Mesendoderm (in vitro differentiated cells): ENCODE data around the gene SRCIN1.

ENCODE experiments used
- DNase-seq: peaks from one replicate; pipeline ENCODE4 v3.0.0; 2013
- H2AK5ac ChIP-seq: 2 replicates; pipeline ENCODE4 v1.6.1; 2013; ENCODE audit warnings: low read length, inconsistent platforms
- H2BK120ac ChIP-seq: 2 replicates; pipeline ENCODE4 v1.6.1; 2013; ENCODE audit warnings: low read depth, mild to moderate bottlenecking, low read length, moderate library complexity, mixed read lengths
- H2BK15ac ChIP-seq: replicated peaks from 2 replicates; pipeline ENCODE4 v1.6.1; 2013; ENCODE audit warnings: low read depth, mild to moderate bottlenecking, moderate library complexity
- H2BK5ac ChIP-seq: 2 replicates; pipeline ENCODE4 v1.6.1; 2013; ENCODE audit warnings: low read length, inconsistent platforms
- H3K18ac ChIP-seq: 2 replicates; pipeline ENCODE4 v1.6.1; 2013; ENCODE audit warnings: mild to moderate bottlenecking, low read length, mixed read lengths
- H3K23ac ChIP-seq: one replicate; pipeline ENCODE4 v1.6.1; 2013; ENCODE audit warnings: low read length
- H3K27ac ChIP-seq: 2 replicates; pipeline ENCODE4 v1.5.1; 2013; ENCODE audit warnings: low read depth, mild to moderate bottlenecking, inconsistent platforms, low read length, moderate library complexity
- H3K27me3 ChIP-seq: 2 replicates; pipeline ENCODE4 v1.6.1; 2013; ENCODE audit warnings: low read length, control low read depth, mild to moderate bottlenecking, inconsistent platforms; ENCODE audit not compliant: insufficient read depth, poor library complexity
- H3K36me3 ChIP-seq: 2 replicates; pipeline ENCODE4 v1.6.1; 2013; ENCODE audit warnings: low read length, inconsistent platforms; ENCODE audit not compliant: control insufficient read depth, insufficient read depth
- H3K4ac ChIP-seq: one replicate; pipeline ENCODE4 v1.6.1; 2013; ENCODE audit warnings: low read depth, mild to moderate bottlenecking, low read length, moderate library complexity
- H3K4me1 ChIP-seq: 2 replicates; pipeline ENCODE4 v1.6.1; 2013; ENCODE audit warnings: low read depth, low read length, inconsistent platforms; ENCODE audit not compliant: control insufficient read depth
- H3K4me2 ChIP-seq: 2 replicates; pipeline ENCODE4 v1.6.1; 2013; ENCODE audit warnings: low read length
- H3K4me3 ChIP-seq: 2 replicates; pipeline ENCODE4 v1.5.1; 2013; ENCODE audit warnings: mild to moderate bottlenecking, low read length
- H3K56ac ChIP-seq: one replicate; pipeline ENCODE4 v1.6.1; 2013; ENCODE audit warnings: low read length
- H3K79me1 ChIP-seq: 2 replicates; pipeline ENCODE4 v1.6.1; 2013; ENCODE audit warnings: low read length, inconsistent platforms
- H3K79me2 ChIP-seq: 2 replicates; pipeline ENCODE4 v1.6.1; 2013; ENCODE audit warnings: mild to moderate bottlenecking, low read length; ENCODE audit not compliant: control insufficient read depth, insufficient read depth
- H3K9ac ChIP-seq: 2 replicates; pipeline ENCODE4 v1.6.1; 2013; ENCODE audit warnings: low read length, inconsistent platforms
- H4K5ac ChIP-seq: one replicate; pipeline ENCODE4 v1.6.1; 2013; ENCODE audit warnings: low read length
- H4K8ac ChIP-seq: one replicate; pipeline ENCODE4 v1.6.1; 2013; ENCODE audit warnings: low read depth, mild to moderate bottlenecking, control low read depth, low read length, moderate library complexity
- WGBS: extraction: QIAGEN DNeasy Blood & Tissue Kit; methylation state at CpG from one replicate; pipeline ENCODE4 v1.1.7; 2013; ENCODE audit warnings: low lambda C conversion rate, missing lambda C conversion rate; ENCODE audit not compliant: insufficient coverage; ENCODE audit errors: extremely low coverage; 5-methylcytosine and 5-hydroxymethylcytosine counted together

The SRCIN1 gene

GRCh38 chr17:38584350-38584925 is 21.3 kb downstream of the SRCIN1 start:
- DNase-seq: peak; percentile 85
- no peak overlapping the region for H3K18ac ChIP-seq
- H3K4me2 ChIP-seq: peak overlapping the region; percentile 11
- no peak overlapping the region for H4K8ac ChIP-seq
- H3K27me3 ChIP-seq: peaks cover 3% of the 10 kb centered on the region
- no peak overlapping the region for H3K9ac ChIP-seq
- WGBS: no CpG with 5 or more reads among the region's 19 CpGs
- no peaks in the 10 kb centered on the region for H3K79me1 ChIP-seq
- H3K23ac ChIP-seq: no peak overlapping the region
- H4K5ac ChIP-seq: no peak overlapping the region
- H2AK5ac ChIP-seq: no peak overlapping the region
- no peak overlapping the region for H2BK5ac ChIP-seq
- no peaks in the 10 kb centered on the region for H3K79me2 ChIP-seq
- H3K56ac ChIP-seq: peak overlapping the region; percentile 34
- H3K4me3 ChIP-seq: no peak overlapping the region
- H2BK120ac ChIP-seq: no peak overlapping the region
- H3K4me1 ChIP-seq: peaks cover 2% of the 10 kb centered on the region
- no peaks in the 10 kb centered on the region for H3K36me3 ChIP-seq
- no peak overlapping the region for H2BK15ac ChIP-seq
- H3K27ac ChIP-seq: no peak overlapping the region
- no peak overlapping the region for H3K4ac ChIP-seq

GRCh38 chr17:38583828-38584349 is 21.9 kb downstream of the SRCIN1 start:
- Histone ChIP-seq H3K18ac (no peak overlapping the region), H2AK5ac (no peak overlapping the region), H3K27me3 (peaks cover 9% of the 10 kb centered on the region), H2BK5ac (no peak overlapping the region), H3K4me1 (peaks cover 2% of the 10 kb centered on the region), H2BK15ac (no peak overlapping the region), H3K56ac (no peak overlapping the region), H3K79me1 (no peaks in the 10 kb centered on the region), H2BK120ac (no peak overlapping the region), H4K5ac (no peak overlapping the region), H3K27ac (no peak overlapping the region), H3K23ac (no peak overlapping the region), H3K79me2 (no peaks in the 10 kb centered on the region), H3K4me2 (no peak overlapping the region), H4K8ac (no peak overlapping the region), H3K4me3 (no peak overlapping the region), H3K36me3 (no peaks in the 10 kb centered on the region), H3K9ac (no peak overlapping the region), H3K4ac (no peak overlapping the region)
- whole genome bisulfite sequencing: no CpG with 5 or more reads among the region's 14 CpGs
- no peak for DNase-seq

- no peak overlapping the region for H3K4me2 ChIP-seq
- H3K4ac ChIP-seq: no peak overlapping the region
- no peak overlapping the region for H3K23ac ChIP-seq
- no peak overlapping the region for H2BK15ac ChIP-seq
- no peaks in the 10 kb centered on the region for H3K79me1 ChIP-seq
- no peak overlapping the region for H2BK120ac ChIP-seq
- no peak overlapping the region for H3K4me3 ChIP-seq
- H2AK5ac ChIP-seq: no peak overlapping the region
- H2BK5ac ChIP-seq: no peak overlapping the region
- H3K9ac ChIP-seq: no peak overlapping the region
- no peak overlapping the region for H3K56ac ChIP-seq
- H4K5ac ChIP-seq: no peak overlapping the region
- no peaks in the 10 kb centered on the region for H3K36me3 ChIP-seq
- H4K8ac ChIP-seq: no peak overlapping the region
- H3K27me3 ChIP-seq: peaks cover 11% of the 10 kb centered on the region
- H3K79me2 ChIP-seq: no peaks in the 10 kb centered on the region
- H3K18ac ChIP-seq: no peak overlapping the region
- WGBS: no CpG with 5 or more reads among the region's 3 CpGs
- no peak for DNase-seq
- H3K27ac ChIP-seq: no peak overlapping the region
- peaks cover 2% of the 10 kb centered on the region for H3K4me1 ChIP-seq
These were observed 22.6 kb downstream of the SRCIN1 start for GRCh38 chr17:38583176-38583575.

- no peak overlapping the region for H3K23ac ChIP-seq
- no peak overlapping the region for H2BK5ac ChIP-seq
- H4K5ac ChIP-seq: no peak overlapping the region
- no peak overlapping the region for H3K9ac ChIP-seq
- no peak overlapping the region for H3K4ac ChIP-seq
- no peaks in the 10 kb centered on the region for H3K36me3 ChIP-seq
- no peak overlapping the region for H3K4me3 ChIP-seq
- no peak overlapping the region for H3K56ac ChIP-seq
- no peak overlapping the region for H3K18ac ChIP-seq
- H3K79me1 ChIP-seq: no peaks in the 10 kb centered on the region
- no peak overlapping the region for H3K4me2 ChIP-seq
- H2BK15ac ChIP-seq: no peak overlapping the region
- H2AK5ac ChIP-seq: no peak overlapping the region
- DNase-seq: no peak
- no peak overlapping the region for H2BK120ac ChIP-seq
- no peak overlapping the region for H4K8ac ChIP-seq
- peaks cover 2% of the 10 kb centered on the region for H3K4me1 ChIP-seq
- peaks cover 21% of the 10 kb centered on the region for H3K27me3 ChIP-seq
- H3K79me2 ChIP-seq: no peaks in the 10 kb centered on the region
- H3K27ac ChIP-seq: no peak overlapping the region
These were observed 23.7 kb downstream of the SRCIN1 start for GRCh38 chr17:38582069-38582468.

- H3K18ac ChIP-seq: no peak overlapping the region
- peaks cover 2% of the 10 kb centered on the region for H3K4me1 ChIP-seq
- H3K4me3 ChIP-seq: no peak overlapping the region
- no peaks in the 10 kb centered on the region for H3K79me2 ChIP-seq
- H4K5ac ChIP-seq: no peak overlapping the region
- no peak overlapping the region for H2BK5ac ChIP-seq
- no CpG with 5 or more reads among the region's 7 CpGs for whole genome bisulfite sequencing
- H3K23ac ChIP-seq: no peak overlapping the region
- no peaks in the 10 kb centered on the region for H3K79me1 ChIP-seq
- no peak overlapping the region for H2AK5ac ChIP-seq
- no peak overlapping the region for H3K27ac ChIP-seq
- no peak overlapping the region for H2BK120ac ChIP-seq
- no peaks in the 10 kb centered on the region for H3K36me3 ChIP-seq
- no peak overlapping the region for H3K9ac ChIP-seq
- H2BK15ac ChIP-seq: no peak overlapping the region
- peaks cover 41% of the 10 kb centered on the region for H3K27me3 ChIP-seq
- H3K56ac ChIP-seq: no peak overlapping the region
- H3K4me2 ChIP-seq: no peak overlapping the region
- no peak overlapping the region for H4K8ac ChIP-seq
- peak; percentile 72 for DNase-seq
- H3K4ac ChIP-seq: no peak overlapping the region
These were observed 25.8 kb downstream of the SRCIN1 start for GRCh38 chr17:38579934-38580333.

- Histone ChIP-seq H3K4me3 (no peak overlapping the region), H3K9ac (no peak overlapping the region)
These were observed 26.7 kb downstream of the SRCIN1 start for GRCh38 chr17:38579083-38579480.

More at GRCh38 chr17:38579083-38579480, 26.7 kb downstream of the SRCIN1 start:
- no peaks in the 10 kb centered on the region for H3K4me1 ChIP-seq
- H2BK120ac ChIP-seq: no peak overlapping the region
- H3K27me3 ChIP-seq: peaks cover 48% of the 10 kb centered on the region
- no peaks in the 10 kb centered on the region for H3K79me2 ChIP-seq
- H3K23ac ChIP-seq: no peak overlapping the region
- WGBS: no CpG with 5 or more reads among the region's 7 CpGs
- no peak overlapping the region for H3K4ac ChIP-seq
- no peak overlapping the region for H3K27ac ChIP-seq
- no peak overlapping the region for H3K18ac ChIP-seq
- H3K4me2 ChIP-seq: no peak overlapping the region
- no peak for DNase-seq
- no peaks in the 10 kb centered on the region for H3K79me1 ChIP-seq
- H4K8ac ChIP-seq: no peak overlapping the region
- no peak overlapping the region for H4K5ac ChIP-seq
- H2BK5ac ChIP-seq: no peak overlapping the region
- no peak overlapping the region for H2BK15ac ChIP-seq
- H3K56ac ChIP-seq: no peak overlapping the region
- no peaks in the 10 kb centered on the region for H3K36me3 ChIP-seq
- H2AK5ac ChIP-seq: no peak overlapping the region
